Measurements from ENCODE around the gene UQCC2. TPM values are rescaled to one million over a fixed set of nuclear protein-coding genes. Genes with fewer than 3 reads are reported as not detected.
A peak's percentile ranks its signal among the peaks of the same experiment; 100 is the strongest.

UQCC2 gene
- total and polyA plus RNA-seq, 4 experiments from 2014 or later = 22.8 to 57.9 (median 34.6) TPM

DNA sequence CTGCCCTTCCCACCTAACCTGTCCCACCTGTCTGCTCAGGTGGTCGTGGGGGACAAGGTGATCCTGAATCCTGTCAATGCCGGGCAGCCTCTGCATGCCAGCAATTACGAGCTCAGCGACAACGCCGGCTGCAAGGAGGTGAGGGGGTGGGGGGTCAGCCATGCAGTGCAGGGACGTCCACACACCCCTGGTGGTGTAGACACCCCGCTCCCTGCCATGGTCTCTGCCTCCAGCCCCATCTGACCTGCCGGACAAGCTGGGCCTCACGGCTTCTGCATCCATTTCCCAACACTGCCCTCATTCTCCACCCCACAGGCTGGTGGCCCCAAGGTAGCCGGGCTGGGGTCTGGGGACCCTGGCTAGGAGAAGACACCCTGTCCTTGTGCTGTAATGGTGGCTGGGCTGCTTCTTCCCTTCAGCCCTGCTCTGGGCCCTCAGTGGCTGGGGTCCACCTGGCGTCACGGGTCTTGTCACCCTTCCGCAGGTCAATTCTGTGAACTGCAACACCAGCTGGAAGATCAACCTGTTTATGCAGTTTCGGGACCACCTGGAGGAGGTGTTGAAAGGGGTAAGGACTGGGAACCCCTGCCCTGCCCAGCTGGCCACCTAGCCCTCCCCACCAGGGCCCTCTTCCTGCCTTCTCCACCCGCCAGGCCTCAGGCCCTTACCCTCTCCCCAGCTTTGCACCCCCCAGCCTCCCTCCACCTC is 52.4 kb downstream of the UQCC2 start:
- H3K36me3 ChIP-seq (ENCODE audit: insufficient read depth, low read length) = peaks cover 30% of the 10 kb centered on the region
- intact Hi-C loops (cut with micrococcal nuclease) = no loop called here
- H3K27me3 ChIP-seq (ENCODE audit: insufficient read depth, low read length) = no peaks in the 10 kb centered on the region
- POLR2A ChIA-PET (ENCODE audit: partially characterized antibody) = interaction anchor here (1.2 kb wide), 1 partner anchor 11 kb away, joined by 3 read pairs; no protein-coding TSS in a partner anchor
- no peaks in the 10 kb centered on the region for H3K9me3 ChIP-seq (ENCODE audit: control insufficient read depth in 1 of 2, low read length in 2 of 2)
- Mint-ChIP-seq H3K4me1 (peaks cover 0 to 1% (median 0%) of the 10 kb centered on the region in 4 donors), H3K27me3 (no peaks in the 10 kb centered on the region), H3K4me3 (no peak overlapping the region), H3K36me3 (peaks cover 12 to 68% of the 10 kb centered on the region in 2 donors), H3K9me3 (no peaks in the 10 kb centered on the region), H3K27ac (peak overlapping the region in 1 of 7 donors; percentile 11)
- H3K27ac ChIP-seq (ENCODE audit: low read depth, low read length) = no peak overlapping the region
- no peak overlapping the region for H3K4me3 ChIP-seq (ENCODE audit: low read length in 2 of 2)
- CTCF ChIA-PET (ENCODE audit: partially characterized antibody) = interaction anchor here (1.6 kb wide), 1 partner anchor 43 kb away, joined by 5 read pairs; no protein-coding TSS in a partner anchor
- peak in 1 of 5 donors; percentile 28 for DNase-seq
- H3K4me1 ChIP-seq (ENCODE audit: insufficient read depth, low read length) = no peaks in the 10 kb centered on the region

DNA sequence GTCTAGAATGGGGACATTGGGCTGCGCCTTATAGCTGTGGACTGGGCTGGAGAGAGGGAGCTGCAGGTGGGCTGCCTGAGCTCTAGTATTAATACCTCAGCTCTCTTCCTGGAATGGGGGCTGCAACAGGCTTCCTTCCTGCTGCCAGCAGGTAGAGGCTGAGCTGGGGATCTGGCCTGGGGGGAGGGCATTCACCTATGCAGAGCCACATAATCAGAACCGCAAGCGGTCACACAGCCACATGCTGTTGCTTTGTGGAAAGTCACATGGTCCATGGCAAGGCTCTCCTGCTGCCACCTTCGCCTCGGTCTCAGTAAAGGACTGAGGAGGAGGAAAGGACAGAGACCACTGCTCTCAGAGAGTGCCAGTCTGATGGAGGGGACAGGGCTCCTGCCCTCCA is 54.7 kb downstream of the UQCC2 start:
- ChIA-PET CTCF (ENCODE audit: partially characterized antibody) (interaction anchor here (0.6 kb wide), 1 partner anchor 13 kb away, joined by 4 read pairs; no protein-coding TSS in a partner anchor), POLR2A (ENCODE audit: partially characterized antibody) (no interaction called here)
- no peak overlapping the region for H3K27ac ChIP-seq (ENCODE audit: low read depth, low read length)
- H3K36me3 ChIP-seq (ENCODE audit: insufficient read depth, low read length) = peaks cover 19% of the 10 kb centered on the region
- Mint-ChIP-seq H3K9me3 (no peaks in the 10 kb centered on the region), H3K4me3 (no peak overlapping the region), H3K36me3 (peaks cover 8 to 53% of the 10 kb centered on the region in 2 donors), H3K27me3 (no peaks in the 10 kb centered on the region), H3K27ac (peak overlapping the region in 2 of 7 donors; percentile 36 to 68), H3K4me1 (peaks cover 0 to 4% (median 2%) of the 10 kb centered on the region in 4 donors)
- peak in 1 of 5 donors; percentile 13 for DNase-seq
- intact Hi-C loops (cut with micrococcal nuclease) = no loop called here
- H3K4me3 ChIP-seq (ENCODE audit: low read length in 2 of 2) = no peak overlapping the region
- no peaks in the 10 kb centered on the region for H3K27me3 ChIP-seq (ENCODE audit: insufficient read depth, low read length)
- H3K9me3 ChIP-seq (ENCODE audit: control insufficient read depth in 1 of 2, low read length in 2 of 2) = no peaks in the 10 kb centered on the region
- H3K4me1 ChIP-seq (ENCODE audit: insufficient read depth, low read length) = no peaks in the 10 kb centered on the region

DNA sequence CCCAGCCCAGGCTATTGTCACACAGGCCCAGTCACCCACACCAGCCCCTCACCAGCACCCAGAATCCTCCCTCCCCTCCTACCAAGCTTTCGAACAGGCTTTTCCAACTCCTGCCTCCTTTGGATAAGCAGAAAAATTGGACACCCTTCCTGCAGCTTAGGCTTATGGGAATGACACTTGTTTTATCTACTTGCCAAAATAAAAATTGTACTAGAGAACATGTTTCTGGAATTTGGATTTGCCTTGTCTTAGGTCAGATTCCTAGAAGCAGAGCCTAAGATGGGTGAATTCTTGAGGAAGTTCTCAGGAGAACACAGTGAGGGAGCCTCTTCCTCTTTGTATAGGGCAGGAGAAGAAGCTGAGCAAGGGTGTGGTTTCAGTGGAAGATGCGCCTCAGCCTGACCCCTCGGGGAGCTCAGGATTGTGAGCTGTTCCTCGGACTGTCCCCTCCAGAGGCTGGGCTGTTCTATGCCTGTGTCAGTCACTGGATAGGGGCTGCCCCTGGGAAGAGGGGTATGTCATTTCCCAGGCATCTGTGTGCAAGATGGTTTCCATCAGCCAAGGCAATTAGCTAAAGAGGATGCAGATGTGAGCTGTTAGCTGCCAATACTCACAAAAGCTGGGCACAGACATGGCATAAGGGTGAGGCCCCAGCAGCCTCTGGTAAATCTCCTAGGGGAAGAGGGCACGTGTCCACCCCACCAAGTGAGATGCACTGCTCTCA is 56.5 kb downstream of the UQCC2 start:
- H3K27ac Mint-ChIP-seq = peak overlapping the region in 4 of 7 donors; percentile 42 to 76 (median 73)
- Histone ChIP-seq H3K4me3 (ENCODE audit: low read length in 2 of 2) (no peak overlapping the region), H3K9me3 (ENCODE audit: control insufficient read depth in 1 of 2, low read length in 2 of 2) (no peaks in the 10 kb centered on the region), H3K27me3 (ENCODE audit: insufficient read depth, low read length) (no peaks in the 10 kb centered on the region), H3K36me3 (ENCODE audit: insufficient read depth, low read length) (peaks cover 19% of the 10 kb centered on the region), H3K27ac (ENCODE audit: low read depth, low read length) (no peak overlapping the region), H3K4me1 (ENCODE audit: insufficient read depth, low read length) (no peaks in the 10 kb centered on the region)
- ChIA-PET CTCF (ENCODE audit: partially characterized antibody) (no interaction called here), POLR2A (ENCODE audit: partially characterized antibody) (no interaction called here)
- peaks cover 2 to 13% (median 6%) of the 10 kb centered on the region in 4 donors for H3K4me1 Mint-ChIP-seq
- DNase-seq = peak in 1 of 5 donors; percentile 5
- intact Hi-C loops (cut with micrococcal nuclease) = no loop called here
- H3K4me3 Mint-ChIP-seq = no peak overlapping the region
- peaks cover 11 to 46% of the 10 kb centered on the region in 2 donors for H3K36me3 Mint-ChIP-seq
- H3K9me3 Mint-ChIP-seq = no peaks in the 10 kb centered on the region
- H3K27me3 Mint-ChIP-seq = no peaks in the 10 kb centered on the region

DNA sequence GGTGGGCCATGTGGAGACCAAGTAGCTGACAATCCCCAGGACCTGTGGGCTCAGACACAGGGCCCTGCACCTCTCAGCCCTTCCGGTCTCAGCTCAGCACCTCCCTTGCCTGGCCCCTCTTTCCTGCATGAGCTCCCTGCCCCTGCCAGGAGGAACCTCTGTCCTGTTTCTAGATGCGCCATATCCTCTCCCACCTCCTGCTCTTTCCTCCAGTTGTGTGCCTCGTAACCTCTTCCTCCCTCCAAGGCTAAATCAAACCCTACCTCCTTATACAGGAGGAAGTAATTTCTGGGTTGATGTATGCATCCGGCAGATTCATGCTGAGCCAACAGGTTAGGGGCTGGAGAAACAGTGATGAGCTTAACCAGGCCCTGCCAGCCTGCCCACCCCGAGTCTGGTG is 59.5 kb downstream of the UQCC2 start:
- ChIA-PET POLR2A (ENCODE audit: partially characterized antibody) (interaction anchor here (0.8 to 1.9 kb wide), 2 partner anchors 43 to 45 kb away, joined by 3 to 6 read pairs; no protein-coding TSS in a partner anchor), CTCF (ENCODE audit: partially characterized antibody) (interaction anchor here (1.2 to 1.4 kb wide), 2 partner anchors 62 to 65 kb away, joined by 3 to 4 read pairs; no protein-coding TSS in a partner anchor)
- H3K36me3 Mint-ChIP-seq = peaks cover 10 to 44% of the 10 kb centered on the region in 2 donors
- no peak for DNase-seq
- H3K4me1 Mint-ChIP-seq = peaks cover 5 to 20% (median 12%) of the 10 kb centered on the region in 4 donors
- no peaks in the 10 kb centered on the region for H3K27me3 Mint-ChIP-seq
- Histone ChIP-seq H3K27me3 (ENCODE audit: insufficient read depth, low read length) (no peaks in the 10 kb centered on the region), H3K36me3 (ENCODE audit: insufficient read depth, low read length) (peaks cover 12% of the 10 kb centered on the region), H3K4me1 (ENCODE audit: insufficient read depth, low read length) (no peaks in the 10 kb centered on the region), H3K9me3 (ENCODE audit: control insufficient read depth in 1 of 2, low read length in 2 of 2) (no peaks in the 10 kb centered on the region), H3K4me3 (ENCODE audit: low read length in 2 of 2) (no peak overlapping the region), H3K27ac (ENCODE audit: low read depth, low read length) (no peak overlapping the region)
- H3K4me3 Mint-ChIP-seq = no peak overlapping the region
- H3K27ac Mint-ChIP-seq = peak overlapping the region in 3 of 7 donors; percentile 60 to 87 (median 76)
- no peaks in the 10 kb centered on the region for H3K9me3 Mint-ChIP-seq
- intact Hi-C loops (cut with micrococcal nuclease) = no loop called here

DNA sequence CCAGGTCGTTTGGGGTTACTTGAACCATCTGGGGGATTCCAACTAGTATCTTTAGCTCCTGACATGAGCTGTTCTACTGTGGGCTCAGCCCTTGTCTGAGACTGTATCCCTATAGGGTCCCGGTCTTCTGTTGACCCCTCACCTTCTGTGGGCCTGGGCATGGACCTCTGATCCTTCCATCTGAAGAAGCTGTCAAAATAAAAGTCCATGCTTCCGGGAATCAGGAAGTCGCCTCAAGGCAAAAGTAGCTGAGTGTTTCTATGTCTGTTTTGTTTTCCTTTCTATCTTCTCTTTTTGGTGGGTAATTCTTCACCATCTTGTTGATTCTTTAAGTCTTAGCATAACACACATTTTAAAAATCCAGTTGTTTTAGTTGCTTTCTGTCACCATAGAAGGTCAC is 60.1 kb downstream of the UQCC2 start:
- Histone ChIP-seq H3K4me3 (ENCODE audit: low read length in 2 of 2) (no peak overlapping the region), H3K9me3 (ENCODE audit: control insufficient read depth in 1 of 2, low read length in 2 of 2) (no peaks in the 10 kb centered on the region), H3K27ac (ENCODE audit: low read depth, low read length) (no peak overlapping the region), H3K36me3 (ENCODE audit: insufficient read depth, low read length) (peaks cover 10% of the 10 kb centered on the region), H3K4me1 (ENCODE audit: insufficient read depth, low read length) (no peaks in the 10 kb centered on the region), H3K27me3 (ENCODE audit: insufficient read depth, low read length) (no peaks in the 10 kb centered on the region)
- intact Hi-C loops (cut with micrococcal nuclease) = no loop called here
- Mint-ChIP-seq H3K27me3 (no peaks in the 10 kb centered on the region), H3K36me3 (peaks cover 11 to 42% of the 10 kb centered on the region in 2 donors), H3K4me3 (no peak overlapping the region), H3K9me3 (no peaks in the 10 kb centered on the region), H3K4me1 (peaks cover 5 to 20% (median 12%) of the 10 kb centered on the region in 4 donors), H3K27ac (peak overlapping the region in 3 of 7 donors; percentile 29 to 57 (median 32))
- ChIA-PET CTCF (ENCODE audit: partially characterized antibody) (interaction anchor here (1.2 to 1.4 kb wide), 2 partner anchors 61 to 65 kb away, joined by 3 to 4 read pairs; no protein-coding TSS in a partner anchor), POLR2A (ENCODE audit: partially characterized antibody) (interaction anchor here (0.8 kb wide), 1 partner anchor 43 kb away, joined by 3 read pairs; no protein-coding TSS in a partner anchor)
- no peak for DNase-seq

Small RNA genes within 50 kb of the gene (microRNA-seq; reads per million reads assigned to microRNA genes)
- gene MIR3934 (ENCODE audit: borderline microRNAs expressed, borderline number of aligned reads, borderline replicate concordance) = 2.4 reads per million, percentile 3 among the genes with 10 or more reads in this experiment

Other genes starting within 250 kb of the UQCC2 start
- gene BAK1, start 131.4 kb downstream of the UQCC2 start, total RNA-seq = 10 to 100 TPM; 26.2 to 27.2 TPM
- gene BAK1, start 131.4 kb downstream of the UQCC2 start, polyA plus RNA-seq = 10 to 100 TPM; 28.1 to 41.6 TPM
- 10 to 100 TPM; 71.2 to 72.4 TPM for gene ITPR3, start 90.4 kb downstream of the UQCC2 start, total RNA-seq
- gene ITPR3, start 90.4 kb downstream of the UQCC2 start, polyA plus RNA-seq = 1 to 10 TPM in 1 of 2 donors, under 1 TPM in 1; 0.55 to 8.1 TPM
- gene IP6K3, start 35.2 kb upstream of the UQCC2 start, total RNA-seq = not detected
- not detected for gene IP6K3, start 35.2 kb upstream of the UQCC2 start, polyA plus RNA-seq
- gene LEMD2, start 77.4 kb upstream of the UQCC2 start, total RNA-seq = 100 to 1,000 TPM; 115 to 126 TPM
- gene LEMD2, start 77.4 kb upstream of the UQCC2 start, polyA plus RNA-seq = 10 to 100 TPM; 13.5 to 44.6 TPM
- not detected for gene MLN, start 92.3 kb upstream of the UQCC2 start, total RNA-seq
- gene MLN, start 92.3 kb upstream of the UQCC2 start, polyA plus RNA-seq = not detected

Data from CD4-positive, alpha-beta memory T cell (primary cell).